Neural crest cell (in vitro differentiated cells): ENCODE measurements around the gene KCNH4. TPM values are rescaled to one million over a fixed set of nuclear protein-coding genes. Genes with fewer than 3 reads are reported as not detected.

Source experiments
- DNase-seq: peaks from one replicate; pipeline ENCODE4 v3.0.0; 2021; ENCODE audit warnings: low read depth, mixed read lengths, low spot score
- H3K27ac Mint-ChIP-seq: one replicate; pipeline ENCODE4 v1.8.0; 2021; ENCODE audit warnings: mild to moderate bottlenecking, mixed read lengths; ENCODE audit not compliant: unreplicated experiment
- H3K27me3 Mint-ChIP-seq: 2 replicates; pipeline ENCODE4 v1.8.0; 2021; ENCODE audit warnings: low read depth, mild to moderate bottlenecking, mixed read lengths
- H3K36me3 Mint-ChIP-seq: 2 replicates; pipeline ENCODE4 v1.8.0; 2021; ENCODE audit warnings: low read depth, mild to moderate bottlenecking, mixed read lengths
- H3K4me1 Mint-ChIP-seq: 2 replicates; pipeline ENCODE4 v1.8.0; 2021; ENCODE audit warnings: mixed read lengths
- H3K4me3 Mint-ChIP-seq: one replicate; pipeline ENCODE4 v1.8.0; 2021; ENCODE audit warnings: mild to moderate bottlenecking, mixed read lengths
- H3K9me3 Mint-ChIP-seq: 2 replicates; pipeline ENCODE4 v1.8.0; 2021; ENCODE audit warnings: mixed read lengths
- CTCF ChIP-seq: fragments of 200-600 bp; sonication (generic); conservative IDR thresholded peaks from 2 replicates; pipeline ENCODE4 v1.5.0; 2021; ENCODE audit warnings: antibody characterized with exemption, mild to moderate bottlenecking
- total RNA-seq: library from RNA; stranded (reverse); gene quantifications from 2 replicates; pipeline ENCODE4 v1.2.1, GENCODE V29; 2021

The KCNH4 gene
- total RNA-seq, 1 donor from 2014 or later = 0.05 TPM

GRCh38 chr17:42111265-42111636 is 69.7 kb downstream of the KCNH4 start:
- H3K4me3 Mint-ChIP-seq = no peak overlapping the region
- H3K27ac Mint-ChIP-seq = no peak overlapping the region
- TF ChIP-seq CTCF = no peak

GRCh38 chr17:42110301-42111264 is 70.4 kb downstream of the KCNH4 start:
- H3K4me3 Mint-ChIP-seq = no peak overlapping the region
- no peak for DNase-seq
- H3K27me3 Mint-ChIP-seq = peaks cover 11% of the 10 kb centered on the region
- H3K9me3 Mint-ChIP-seq = no peaks in the 10 kb centered on the region
- no peaks in the 10 kb centered on the region for H3K36me3 Mint-ChIP-seq
- TF ChIP-seq CTCF = no peak
- H3K4me1 Mint-ChIP-seq = peaks cover 7% of the 10 kb centered on the region
- H3K27ac Mint-ChIP-seq = no peak overlapping the region

More at GRCh38 chr17:42111265-42111636, 69.7 kb downstream of the KCNH4 start:
- H3K36me3 Mint-ChIP-seq = no peaks in the 10 kb centered on the region
- H3K4me1 Mint-ChIP-seq = peaks cover 7% of the 10 kb centered on the region
- no peaks in the 10 kb centered on the region for H3K9me3 Mint-ChIP-seq
- no peak for DNase-seq
- peaks cover 6% of the 10 kb centered on the region for H3K27me3 Mint-ChIP-seq

GRCh38 chr17:42109086-42109485 is 71.9 kb downstream of the KCNH4 start:
- Mint-ChIP-seq H3K27ac (peak overlapping the region; percentile 57), H3K9me3 (no peaks in the 10 kb centered on the region), H3K4me3 (no peak overlapping the region), H3K4me1 (peaks cover 7% of the 10 kb centered on the region), H3K36me3 (no peaks in the 10 kb centered on the region), H3K27me3 (peaks cover 19% of the 10 kb centered on the region)
- no peak for TF ChIP-seq CTCF
- no peak for DNase-seq

- H3K27me3 Mint-ChIP-seq = peaks cover 20% of the 10 kb centered on the region
- no peaks in the 10 kb centered on the region for H3K9me3 Mint-ChIP-seq
- peak overlapping the region; percentile 73 for H3K4me3 Mint-ChIP-seq
- peaks cover 7% of the 10 kb centered on the region for H3K4me1 Mint-ChIP-seq
- H3K27ac Mint-ChIP-seq = peak overlapping the region; percentile 16
- peak; percentile 90 for DNase-seq
- H3K36me3 Mint-ChIP-seq = no peaks in the 10 kb centered on the region
- no peak for TF ChIP-seq CTCF
Observed at GRCh38 chr17:42107597-42108576, 73.1 kb downstream of the KCNH4 start.

GRCh38 chr17:42107124-42107523 is 73.8 kb downstream of the KCNH4 start:
- peak overlapping the region; percentile 73 for H3K4me3 Mint-ChIP-seq
- peaks cover 23% of the 10 kb centered on the region for H3K27me3 Mint-ChIP-seq
- DNase-seq = no peak
- no peaks in the 10 kb centered on the region for H3K36me3 Mint-ChIP-seq
- peaks cover 7% of the 10 kb centered on the region for H3K4me1 Mint-ChIP-seq
- TF ChIP-seq CTCF = no peak
- no peak overlapping the region for H3K27ac Mint-ChIP-seq
- H3K9me3 Mint-ChIP-seq = no peaks in the 10 kb centered on the region

Other genes starting within 250 kb of the KCNH4 start
- gene CNP, start 214.3 kb downstream of the KCNH4 start, total RNA-seq = 213 and 230 TPM in 2 replicates
- 126 and 138 TPM in 2 replicates for gene DNAJC7, start 163.7 kb downstream of the KCNH4 start, total RNA-seq
- gene NKIRAS2, start 161.1 kb downstream of the KCNH4 start, total RNA-seq = 59.2 and 60.2 TPM in 2 replicates
- gene C17orf113, start 130.5 kb downstream of the KCNH4 start, total RNA-seq = 2.0 and 2.2 TPM in 2 replicates
- gene ZNF385C, start 82.7 kb downstream of the KCNH4 start, total RNA-seq = 1.3 and 1.7 TPM in 2 replicates
- gene DHX58, start 68.4 kb downstream of the KCNH4 start, total RNA-seq = 0.50 TPM in 1 of 2 replicates, not detected in the other
- gene KAT2A, start 59.8 kb downstream of the KCNH4 start, total RNA-seq = 41.9 and 43.6 TPM in 2 replicates
- 0.16 and 0.40 TPM in 2 replicates for gene HSPB9, start 58.3 kb downstream of the KCNH4 start, total RNA-seq
- gene RAB5C, start 26.2 kb downstream of the KCNH4 start, total RNA-seq = 97.6 and 99.0 TPM in 2 replicates
- 0.47 TPM in 1 of 2 replicates, not detected in the other for gene HCRT, start 4.3 kb upstream of the KCNH4 start, total RNA-seq
- 8.4 and 8.8 TPM in 2 replicates for gene GHDC, start 13.4 kb upstream of the KCNH4 start, total RNA-seq
- gene STAT5B, start 95.2 kb upstream of the KCNH4 start, total RNA-seq = 48.3 and 49.2 TPM in 2 replicates
- 2.6 and 2.9 TPM in 2 replicates for gene STAT5A, start 107.4 kb upstream of the KCNH4 start, total RNA-seq
- 38.0 and 40.9 TPM in 2 replicates for gene STAT3, start 207.3 kb upstream of the KCNH4 start, total RNA-seq
- 0.09 and 0.14 TPM in 2 replicates for gene CAVIN1, start 242.1 kb upstream of the KCNH4 start, total RNA-seq